ENCODE data around the gene ZC3H13. TPM values are rescaled to one million over a fixed set of nuclear protein-coding genes. Genes with fewer than 3 reads are reported as not detected.

ZC3H13 gene
- total RNA-seq, 2 donors from 2014 or later, result 58.1 to 62.4 TPM

DNA sequence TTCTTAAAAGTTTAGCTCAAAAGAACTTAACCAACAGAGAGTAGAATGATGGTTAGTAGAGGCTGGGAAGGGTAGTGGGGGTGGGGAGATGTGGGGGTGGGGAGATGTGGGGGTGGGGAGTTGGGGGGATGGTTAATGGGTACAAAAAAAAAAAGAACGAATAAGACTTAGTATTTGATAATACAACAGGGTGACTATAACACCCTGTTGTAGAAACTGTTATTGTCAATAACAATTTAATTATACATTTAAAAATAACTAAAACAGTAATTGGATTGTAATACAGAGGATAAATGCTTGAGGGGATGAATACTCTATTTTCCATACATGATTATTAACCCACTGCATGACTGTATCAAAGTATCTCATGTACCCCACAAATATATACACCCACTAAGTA, 91.1 kb downstream of the ZC3H13 start:
- peaks cover 47% of the 10 kb centered on the region for H3K36me3 Mint-ChIP-seq (ENCODE audit: low read depth)
- no peaks in the 10 kb centered on the region for H3K9me3 Mint-ChIP-seq
- Histone ChIP-seq H3K4me3 (ENCODE audit: low read length) (no peak overlapping the region), H3K36me3 (ENCODE audit: control insufficient read depth, insufficient read depth, low read length) (peaks cover 88% of the 10 kb centered on the region), H3K27me3 (ENCODE audit: control insufficient read depth, insufficient read depth, low read length, poor library complexity, severe bottlenecking) (no peaks in the 10 kb centered on the region), H3K9me3 (ENCODE audit: control insufficient read depth, low read length) (no peaks in the 10 kb centered on the region), H3K4me1 (ENCODE audit: control insufficient read depth, insufficient read depth, low read length) (no peaks in the 10 kb centered on the region), H3K27ac (ENCODE audit: low read depth, low read length) (no peak overlapping the region), H3K9ac (ENCODE audit: extremely low read depth, low read length, poor library complexity, severe bottlenecking) (no peak overlapping the region)
- no peaks in the 10 kb centered on the region for H3K27me3 Mint-ChIP-seq (ENCODE audit: insufficient read depth)
- WGBS, 2 experiments (ENCODE audit: insufficient coverage in 1 of 2, insufficient read length in 1 of 2), result no CpG with 5 or more reads among the region's 1 CpG
- TF ChIP-seq, protein P1, sequence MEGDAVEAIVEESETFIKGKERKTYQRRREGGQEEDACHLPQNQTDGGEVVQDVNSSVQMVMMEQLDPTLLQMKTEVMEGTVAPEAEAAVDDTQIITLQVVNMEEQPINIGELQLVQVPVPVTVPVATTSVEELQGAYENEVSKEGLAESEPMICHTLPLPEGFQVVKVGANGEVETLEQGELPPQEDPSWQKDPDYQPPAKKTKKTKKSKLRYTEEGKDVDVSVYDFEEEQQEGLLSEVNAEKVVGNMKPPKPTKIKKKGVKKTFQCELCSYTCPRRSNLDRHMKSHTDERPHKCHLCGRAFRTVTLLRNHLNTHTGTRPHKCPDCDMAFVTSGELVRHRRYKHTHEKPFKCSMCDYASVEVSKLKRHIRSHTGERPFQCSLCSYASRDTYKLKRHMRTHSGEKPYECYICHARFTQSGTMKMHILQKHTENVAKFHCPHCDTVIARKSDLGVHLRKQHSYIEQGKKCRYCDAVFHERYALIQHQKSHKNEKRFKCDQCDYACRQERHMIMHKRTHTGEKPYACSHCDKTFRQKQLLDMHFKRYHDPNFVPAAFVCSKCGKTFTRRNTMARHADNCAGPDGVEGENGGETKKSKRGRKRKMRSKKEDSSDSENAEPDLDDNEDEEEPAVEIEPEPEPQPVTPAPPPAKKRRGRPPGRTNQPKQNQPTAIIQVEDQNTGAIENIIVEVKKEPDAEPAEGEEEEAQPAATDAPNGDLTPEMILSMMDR (conservative IDR thresholded peaks at IDR 0.05), result no peak
- H3K27ac Mint-ChIP-seq, result no peak overlapping the region
- H3K4me3 Mint-ChIP-seq, result no peak overlapping the region
- H3K4me1 Mint-ChIP-seq, result no peaks in the 10 kb centered on the region
- DNase-seq, result no peak

DNA sequence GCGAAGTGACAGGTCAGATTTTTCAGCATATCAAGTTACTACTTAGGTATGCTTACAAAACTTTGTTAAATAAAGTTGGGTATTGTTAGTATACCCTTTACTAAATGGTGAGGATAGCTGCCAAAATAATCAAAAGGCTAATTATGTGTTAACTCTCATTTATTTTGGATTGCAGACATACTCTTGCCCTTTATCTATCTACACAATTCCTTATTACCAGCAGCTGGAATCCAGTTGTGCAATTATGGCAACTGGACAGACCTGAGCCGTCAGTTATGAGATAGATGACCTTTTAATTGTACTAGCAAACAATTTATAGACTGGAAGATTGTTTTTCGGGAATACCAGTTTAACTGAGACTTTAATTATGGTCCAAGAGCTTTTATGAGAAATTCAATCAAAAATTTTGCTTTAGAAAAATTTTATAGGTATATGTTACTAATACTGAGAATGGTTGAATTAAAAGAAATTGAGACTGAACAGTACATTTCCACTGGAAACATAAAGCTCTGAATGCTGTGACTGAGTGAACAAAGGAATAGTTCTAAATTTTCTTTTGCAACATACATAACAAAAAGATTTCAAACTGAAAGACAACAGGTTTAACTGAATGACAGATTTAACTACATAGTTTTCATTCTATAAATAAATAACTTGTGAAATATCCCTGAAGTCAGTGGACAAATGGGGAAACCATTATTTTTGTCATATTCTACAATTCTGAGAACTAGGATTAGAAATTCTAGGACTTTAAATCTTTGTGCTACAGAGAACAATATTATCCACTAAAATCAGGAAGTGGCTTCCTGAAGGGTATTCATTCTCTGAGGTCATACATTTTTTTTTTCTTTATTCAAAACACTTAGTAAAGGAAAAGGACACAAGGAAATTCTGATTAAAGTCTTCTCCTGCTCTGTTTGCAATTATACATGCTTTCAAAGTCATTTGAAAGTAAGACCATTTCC, 97.4 kb downstream of the ZC3H13 start:
- Mint-ChIP-seq H3K9me3 (no peaks in the 10 kb centered on the region), H3K4me3 (no peak overlapping the region), H3K36me3 (ENCODE audit: low read depth) (peaks cover 35% of the 10 kb centered on the region), H3K4me1 (no peaks in the 10 kb centered on the region), H3K27me3 (ENCODE audit: insufficient read depth) (no peaks in the 10 kb centered on the region), H3K27ac (no peak overlapping the region)
- peaks cover 55% of the 10 kb centered on the region for H3K36me3 ChIP-seq (ENCODE audit: control insufficient read depth, insufficient read depth, low read length)
- no peak overlapping the region for H3K9ac ChIP-seq (ENCODE audit: extremely low read depth, low read length, poor library complexity, severe bottlenecking)
- H3K9me3 ChIP-seq (ENCODE audit: control insufficient read depth, low read length), result no peaks in the 10 kb centered on the region
- H3K4me1 ChIP-seq (ENCODE audit: control insufficient read depth, insufficient read depth, low read length), result no peaks in the 10 kb centered on the region
- no peaks in the 10 kb centered on the region for H3K27me3 ChIP-seq (ENCODE audit: control insufficient read depth, insufficient read depth, low read length, poor library complexity, severe bottlenecking)
- TF ChIP-seq, protein P1 (conservative IDR thresholded peaks at IDR 0.05), result no peak
- WGBS, 2 experiments (ENCODE audit: insufficient coverage in 1 of 2, insufficient read length in 1 of 2), result 85 to 91% methylated on average over 2 to 3 of the region's 3 CpGs
- no peak for DNase-seq
- no peak overlapping the region for H3K4me3 ChIP-seq (ENCODE audit: low read length)
- no peak overlapping the region for H3K27ac ChIP-seq (ENCODE audit: low read depth, low read length)

- Mint-ChIP-seq H3K27me3 (ENCODE audit: insufficient read depth) (no peaks in the 10 kb centered on the region), H3K36me3 (ENCODE audit: low read depth) (peaks cover 22% of the 10 kb centered on the region), H3K4me1 (peaks cover 2% of the 10 kb centered on the region), H3K4me3 (no peak overlapping the region), H3K9me3 (no peaks in the 10 kb centered on the region), H3K27ac (no peak overlapping the region)
- Histone ChIP-seq H3K36me3 (ENCODE audit: control insufficient read depth, insufficient read depth, low read length) (peaks cover 38% of the 10 kb centered on the region), H3K9me3 (ENCODE audit: control insufficient read depth, low read length) (no peaks in the 10 kb centered on the region), H3K9ac (ENCODE audit: extremely low read depth, low read length, poor library complexity, severe bottlenecking) (no peak overlapping the region), H3K27me3 (ENCODE audit: control insufficient read depth, insufficient read depth, low read length, poor library complexity, severe bottlenecking) (no peaks in the 10 kb centered on the region), H3K27ac (ENCODE audit: low read depth, low read length) (no peak overlapping the region), H3K4me1 (ENCODE audit: control insufficient read depth, insufficient read depth, low read length) (no peaks in the 10 kb centered on the region), H3K4me3 (ENCODE audit: low read length) (no peak overlapping the region)
- TF ChIP-seq, protein P1 (conservative IDR thresholded peaks at IDR 0.05), result peak; percentile 60
- no peak for DNase-seq
- WGBS, 2 experiments (ENCODE audit: insufficient coverage in 1 of 2, insufficient read length in 1 of 2), result 88 to 92% methylated on average over 3 of the region's 3 CpGs
Measured at GRCh38 chr13:45953082-45953481, 99.5 kb downstream of the ZC3H13 start.
